ENCODE data around the gene SNX32.

SNX32 gene

DNA sequence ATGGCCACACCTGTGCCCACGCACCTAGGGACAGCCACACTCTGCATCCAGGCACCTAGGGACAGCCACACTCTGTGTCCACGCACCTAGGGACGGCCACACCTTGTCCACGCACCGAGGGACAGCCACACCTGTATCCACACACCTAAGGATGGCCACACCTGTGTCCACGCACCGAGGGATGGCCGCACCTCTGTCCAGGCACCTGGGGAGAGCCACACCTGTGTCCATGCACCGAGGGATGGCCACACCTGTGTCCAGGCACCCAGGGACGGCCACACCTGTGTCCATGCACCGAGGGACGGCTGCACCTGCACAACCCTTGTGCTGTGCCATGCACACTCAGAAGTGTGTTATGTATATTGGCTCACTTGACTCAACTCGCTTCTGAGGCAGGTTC, 36.1 kb upstream of the SNX32 start:
- no peak for DNase-seq

DNA sequence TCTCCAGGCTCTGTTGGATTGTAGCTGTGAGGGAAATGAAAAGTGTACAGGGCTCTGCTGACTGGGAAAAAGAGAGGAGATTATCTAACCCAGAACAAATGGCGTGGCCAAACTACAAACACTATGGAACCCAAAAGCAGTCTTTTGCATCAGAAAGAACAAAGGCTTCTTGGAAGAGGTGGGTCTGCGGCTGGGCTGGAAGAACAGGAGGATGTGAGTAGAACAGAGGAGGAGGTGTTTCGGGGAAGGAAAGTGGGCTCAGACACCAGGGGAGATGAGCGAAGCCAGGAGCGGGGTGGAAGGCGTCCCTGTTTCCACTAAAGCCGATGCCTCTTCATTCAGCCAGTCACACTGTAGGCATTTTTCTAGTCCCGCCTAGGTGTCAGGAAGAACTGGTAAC, 34.9 kb upstream of the SNX32 start:
- no peak for DNase-seq

DNA sequence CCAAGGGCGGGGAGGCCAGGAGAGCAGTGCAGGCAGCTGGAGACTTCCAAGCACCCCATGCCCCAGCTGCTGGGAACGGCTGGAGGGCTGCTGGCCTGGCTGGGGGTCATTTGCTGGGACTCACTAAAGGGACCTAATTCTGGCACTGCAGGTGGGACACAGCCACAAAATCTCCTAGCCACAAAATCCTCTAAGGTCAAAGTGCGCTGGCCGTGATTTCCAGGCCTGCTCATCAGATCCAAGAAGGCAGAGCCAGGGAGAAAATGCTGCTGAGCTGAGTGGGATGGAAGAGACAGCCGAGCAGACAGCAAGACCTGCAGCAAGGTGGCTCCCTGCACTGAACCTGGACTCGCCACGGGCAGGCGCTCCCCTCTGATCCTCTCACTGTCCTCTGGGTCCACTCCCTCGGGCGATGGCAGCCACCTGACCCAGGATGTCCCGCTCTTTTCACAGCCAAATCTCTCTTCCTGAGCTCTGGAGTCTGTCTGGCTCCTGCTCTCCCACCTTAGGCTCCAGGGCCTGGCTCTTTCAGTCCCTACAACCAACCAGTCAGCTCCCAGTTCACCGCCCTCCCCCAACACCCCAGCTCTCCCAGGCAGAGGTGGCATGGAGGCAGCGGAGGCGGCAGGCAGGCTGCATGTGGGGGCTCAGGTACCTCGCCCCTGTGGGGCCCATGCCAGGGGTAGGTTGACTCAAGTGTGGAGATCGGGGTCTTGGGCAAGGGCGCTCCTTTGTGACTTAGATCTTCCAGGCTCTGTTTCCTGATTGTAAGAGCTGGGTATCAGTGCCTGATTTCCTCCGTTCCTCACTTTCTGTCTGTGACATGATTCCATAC, 32.4 kb upstream of the SNX32 start:
- no peak for DNase-seq

DNA sequence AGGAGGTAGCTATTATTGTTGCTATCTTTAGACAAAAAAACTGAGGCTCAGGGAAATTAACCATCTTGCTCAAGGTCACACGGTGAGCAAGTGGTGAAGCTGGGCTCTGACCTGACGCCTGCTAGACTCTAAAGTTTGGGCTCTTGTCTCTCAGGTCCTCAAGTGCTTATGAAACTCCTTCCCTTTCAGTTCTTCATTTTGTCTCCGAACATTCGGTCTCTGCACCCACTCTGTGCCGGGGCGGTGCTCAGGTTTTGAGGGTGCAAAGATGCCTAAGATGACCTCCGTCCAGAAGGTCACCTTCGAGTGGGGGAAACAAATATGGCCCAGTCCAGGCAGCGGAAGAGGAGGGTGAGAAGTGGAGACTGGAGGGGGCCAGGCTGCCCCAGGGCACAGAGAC, 30.9 kb upstream of the SNX32 start:
- no peak for DNase-seq

DNA sequence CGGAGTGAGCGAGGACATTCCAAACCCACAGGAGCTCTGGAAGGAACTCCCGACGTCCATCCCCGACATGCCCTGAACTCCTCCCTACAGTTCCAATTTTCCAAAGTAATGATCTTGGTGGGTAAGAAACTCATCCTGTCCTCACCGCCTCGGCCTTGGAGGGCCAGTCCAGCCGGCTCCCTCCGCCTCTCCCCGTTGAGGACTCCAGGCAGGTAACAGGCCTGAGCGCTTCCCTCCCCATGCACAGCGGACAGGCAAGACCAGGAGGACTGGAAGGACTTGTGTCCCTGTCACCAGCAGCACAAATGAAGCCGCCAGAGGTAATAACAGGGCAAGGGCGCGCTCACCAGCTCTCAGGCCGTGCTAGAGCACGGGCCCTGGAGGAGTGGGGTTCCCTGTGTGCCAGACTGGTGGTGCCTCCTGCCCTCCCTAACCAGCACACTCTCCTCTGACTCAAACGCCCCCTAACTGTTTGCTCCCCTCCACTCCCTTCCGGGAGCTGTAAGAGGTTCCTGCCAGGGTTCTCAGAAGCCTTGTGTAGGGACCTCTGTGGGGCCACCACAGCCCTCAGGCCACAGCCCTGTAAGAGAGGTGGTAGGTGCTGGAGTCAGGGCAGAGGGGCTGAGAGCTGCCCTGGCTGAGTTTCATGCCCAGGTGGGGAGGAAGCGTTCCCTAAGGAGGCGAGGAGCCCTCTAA, 29.8 kb upstream of the SNX32 start:
- DNase-seq = no peak

DNA sequence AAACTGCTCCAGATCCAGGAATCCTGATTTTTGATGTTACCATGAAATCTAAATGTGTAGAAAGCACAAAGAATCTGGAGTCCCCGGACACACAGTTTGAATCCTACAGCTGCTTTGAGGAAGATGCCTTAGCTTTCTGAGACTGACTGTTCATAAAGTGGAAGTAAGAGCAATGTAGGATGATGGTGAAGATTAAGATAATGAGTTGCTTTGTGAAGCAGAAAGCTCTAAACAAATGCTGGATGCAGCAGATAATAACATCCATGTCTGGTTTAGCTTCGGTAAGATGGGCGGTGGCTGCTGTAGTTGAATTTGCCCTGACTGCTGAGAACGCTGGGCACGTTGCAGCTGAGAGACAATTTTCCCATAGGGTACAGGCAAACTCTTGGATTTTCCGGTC, 26.8 kb upstream of the SNX32 start:
- DNase-seq = peak; percentile 61

DNA sequence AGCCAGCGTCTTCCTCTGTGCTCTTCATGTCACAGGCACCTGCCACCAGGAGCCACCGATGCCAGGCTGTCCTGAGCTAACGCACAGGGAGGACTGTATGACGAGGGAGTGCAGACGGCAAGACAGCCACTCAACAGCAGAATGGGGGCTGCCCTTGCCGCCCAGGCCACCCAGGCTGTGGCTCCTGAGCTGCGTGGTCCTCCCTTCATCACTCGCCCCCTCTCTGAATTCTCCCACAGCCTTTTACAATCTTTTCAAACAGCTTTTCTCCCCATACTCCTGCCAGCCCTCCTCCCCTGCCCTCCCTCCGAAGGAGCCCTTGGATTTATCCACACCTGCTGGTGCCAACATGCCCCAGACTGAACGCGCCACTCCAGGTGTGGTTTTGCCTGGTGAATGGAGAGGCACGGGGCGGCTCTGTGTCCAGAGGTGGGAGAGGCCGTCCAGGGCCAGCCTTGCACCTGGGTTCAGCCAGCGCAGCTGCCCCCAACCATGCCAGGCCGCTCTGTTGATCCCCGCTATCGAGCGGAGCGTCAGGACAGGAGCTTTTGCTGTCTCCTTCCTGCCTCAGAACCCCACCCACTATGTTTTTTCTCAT, 24.9 kb upstream of the SNX32 start:
- no peak for DNase-seq

DNA sequence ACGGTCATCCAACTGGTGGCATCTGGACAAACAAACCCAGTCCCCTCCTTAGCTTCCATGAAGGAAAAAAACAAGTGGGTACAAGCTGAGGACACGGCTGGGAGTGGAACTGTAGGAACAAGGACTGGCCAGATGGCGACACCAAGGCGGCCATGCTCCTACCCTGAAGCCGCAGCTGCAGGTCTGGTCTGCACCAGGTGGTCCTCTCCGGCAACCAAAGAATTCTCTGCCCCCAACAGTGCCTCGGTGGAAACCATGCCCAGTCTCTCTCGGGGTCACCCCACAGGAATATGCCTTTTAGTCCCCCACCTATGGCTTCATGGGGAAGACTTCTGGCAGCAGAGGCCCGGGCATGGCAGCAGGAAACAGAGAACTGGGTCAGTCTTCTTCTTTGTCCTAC, 24.3 kb upstream of the SNX32 start:
- DNase-seq = no peak

DNA sequence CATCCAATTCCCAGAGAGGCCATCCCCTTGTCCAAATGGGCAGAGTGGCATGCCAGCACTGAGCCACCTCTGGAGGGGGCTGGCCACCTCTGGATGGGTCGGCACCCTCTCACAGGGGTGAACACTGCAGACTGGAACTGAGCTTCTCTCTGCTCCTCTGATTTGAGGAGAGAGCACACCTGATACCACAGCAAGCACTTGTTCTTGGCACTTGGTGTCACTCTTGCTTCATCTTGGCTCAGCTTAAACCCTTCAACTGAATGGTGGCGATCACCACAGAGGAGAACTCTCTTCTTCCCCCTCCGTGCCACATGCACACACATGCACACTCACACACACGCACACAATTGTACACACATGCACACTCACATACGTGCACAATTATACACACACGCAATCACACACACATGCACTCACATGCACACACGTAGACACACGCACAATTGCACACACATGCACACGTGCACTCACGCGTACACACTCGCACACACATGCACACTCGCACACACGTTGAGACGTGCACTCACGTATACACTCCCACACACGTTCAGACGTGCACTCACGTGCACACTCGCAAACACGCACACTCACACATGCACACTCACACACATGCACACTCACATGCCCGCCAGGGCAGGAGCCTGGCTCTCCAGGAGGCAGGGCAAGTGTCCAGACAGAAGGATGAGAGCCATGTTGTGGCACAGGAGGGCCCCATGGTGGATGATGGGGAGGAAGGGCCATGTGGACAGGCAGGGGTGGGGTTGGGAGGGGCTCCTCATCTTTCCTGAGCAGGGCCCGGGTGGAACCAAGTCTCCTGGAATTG, 23.5 kb upstream of the SNX32 start:
- peak; percentile 45 for DNase-seq

DNA sequence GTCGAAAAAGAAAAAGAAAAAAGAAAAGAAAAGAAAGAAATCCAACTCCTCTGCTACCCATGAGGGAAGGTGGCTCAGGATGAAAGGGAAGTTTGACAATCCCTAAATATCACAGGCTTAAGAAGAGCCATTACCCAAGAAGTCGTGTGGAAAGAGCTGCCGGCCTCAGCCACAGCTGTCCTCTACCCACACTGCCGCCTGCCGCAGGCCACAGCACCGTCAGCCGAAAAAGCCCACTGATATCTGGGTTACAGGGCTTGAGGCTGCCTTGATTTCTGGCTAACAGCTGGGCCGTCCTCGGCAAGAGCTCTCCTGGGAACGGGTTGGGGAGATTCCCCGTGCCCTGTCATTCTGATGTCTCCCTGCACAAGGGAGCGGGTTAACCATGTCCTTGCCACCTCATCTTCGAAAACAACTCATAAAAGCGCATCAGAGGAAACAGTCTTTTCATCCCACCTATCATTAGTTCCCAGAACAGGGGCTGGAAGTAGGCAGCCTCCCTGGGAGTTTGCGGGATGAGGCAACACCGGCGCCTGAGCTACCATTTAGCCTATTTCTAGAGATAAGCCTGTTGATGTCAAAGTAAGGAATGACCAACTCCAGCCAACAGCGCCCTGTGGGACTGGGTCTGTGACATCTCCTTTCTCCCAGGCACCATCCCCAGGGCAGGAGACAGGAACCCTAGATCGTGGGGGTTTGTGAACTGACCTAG, 21.8 kb upstream of the SNX32 start:
- DNase-seq = no peak

DNA sequence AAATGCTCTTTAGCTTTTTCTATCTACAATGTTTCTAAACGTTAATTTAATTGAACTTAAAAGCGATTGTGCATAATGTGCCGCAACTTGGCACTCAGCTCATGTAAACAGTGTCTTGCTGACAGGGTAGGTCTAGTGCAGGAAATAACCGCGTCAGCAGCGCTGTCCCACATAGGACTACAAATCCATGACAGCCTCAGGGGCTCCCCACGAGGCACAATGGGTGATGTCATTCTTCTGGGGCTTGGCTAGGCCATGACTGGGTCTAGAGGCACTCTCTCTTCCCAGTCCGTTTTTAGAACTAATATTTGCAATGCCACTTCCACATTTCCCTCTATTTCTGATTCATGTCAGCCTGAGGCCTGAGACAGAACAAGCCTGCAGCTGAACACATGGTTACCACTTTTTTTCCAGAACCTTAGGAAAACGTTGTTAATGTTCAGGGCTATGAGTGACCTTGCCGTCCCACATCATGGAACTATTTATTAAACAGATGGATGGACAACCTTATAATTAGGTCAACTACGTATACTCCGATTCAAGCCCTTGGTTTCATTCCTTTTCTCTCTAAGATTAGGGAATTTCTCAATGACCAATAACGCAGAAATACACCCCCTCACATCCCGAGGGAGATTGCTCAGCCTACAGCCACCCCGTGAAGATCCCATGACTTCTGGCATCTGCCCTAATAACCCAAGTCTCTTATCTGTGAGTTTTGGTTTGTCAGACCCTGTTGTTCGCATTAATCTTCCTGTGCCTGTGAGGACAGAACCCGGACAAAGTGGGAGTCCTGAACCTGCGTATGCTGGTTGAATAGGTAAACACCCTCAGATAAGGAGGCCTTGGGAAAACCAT, 19.4 kb upstream of the SNX32 start:
- DNase-seq = no peak

DNA sequence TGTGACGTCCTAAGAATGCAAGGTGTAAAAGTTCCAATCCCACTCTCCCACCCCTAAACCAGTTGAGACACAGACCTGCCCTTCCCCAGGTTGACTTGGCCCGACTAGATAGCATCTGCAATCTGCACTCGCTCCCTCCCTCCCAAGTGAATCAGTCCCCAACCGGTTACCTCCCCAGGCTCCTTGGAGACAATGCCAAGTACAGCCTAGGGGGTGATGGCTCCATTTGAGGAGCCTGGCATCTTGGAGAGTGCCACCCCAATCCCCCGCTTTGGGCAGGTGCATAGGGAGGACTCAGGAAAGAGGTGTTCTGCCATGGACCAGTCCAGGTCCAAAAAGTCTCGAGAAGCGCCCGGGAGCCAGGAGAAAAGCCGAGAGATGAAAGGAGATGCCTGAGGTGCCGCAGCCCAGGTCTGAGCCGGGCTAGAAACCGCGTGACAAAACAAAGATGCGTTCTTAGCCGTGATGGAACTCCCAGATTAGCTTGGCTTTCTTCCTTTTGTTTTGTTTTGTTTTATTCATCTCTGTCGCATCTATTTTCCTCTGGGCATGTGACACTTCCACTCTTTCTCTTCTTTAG, 18.7 kb upstream of the SNX32 start:
- DNase-seq = no peak

DNA sequence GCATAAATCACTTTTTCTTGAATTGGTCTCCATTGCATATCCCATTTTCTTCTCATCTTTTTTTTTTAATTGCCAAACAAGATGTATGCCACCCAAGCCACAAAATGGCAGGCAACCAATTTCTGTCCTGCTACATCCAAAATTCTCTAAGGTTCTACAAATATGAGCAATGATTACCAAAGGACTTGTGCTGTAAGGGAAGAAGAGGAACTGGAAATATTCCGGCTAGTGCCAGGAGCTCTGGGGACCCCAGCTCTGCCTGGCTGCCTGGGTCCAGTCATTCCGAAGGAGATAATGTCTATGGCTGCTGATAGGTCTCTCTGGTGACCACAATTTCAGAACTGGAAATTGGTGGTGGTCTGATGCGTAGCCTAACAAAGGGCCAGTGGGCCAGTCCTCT, 17.1 kb upstream of the SNX32 start:
- no peak for DNase-seq

DNA sequence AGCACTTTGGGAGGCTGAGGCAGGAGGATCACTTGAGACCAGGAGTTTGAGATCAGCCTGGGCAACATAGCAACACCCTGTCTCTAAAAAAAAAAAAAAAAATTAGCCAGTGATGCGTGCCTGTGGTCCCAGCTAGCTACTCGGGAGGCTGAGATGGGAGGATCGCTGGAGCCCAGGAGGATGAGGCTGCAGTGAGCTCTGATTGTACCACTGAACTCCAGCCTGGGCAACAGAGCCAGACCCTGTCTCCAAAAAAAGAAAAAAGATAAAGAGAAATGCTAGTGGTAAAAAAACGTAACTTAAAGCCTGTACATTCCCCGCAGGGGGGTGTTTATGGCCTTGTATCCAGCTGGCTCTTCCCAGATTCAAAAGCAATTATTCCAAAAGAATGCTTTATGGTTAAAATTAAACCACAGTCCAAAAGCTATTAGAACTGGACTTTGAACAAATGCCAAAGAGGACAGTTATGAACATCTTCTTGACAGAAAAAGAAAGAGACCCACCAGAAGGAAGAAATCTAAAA, 16.4 kb upstream of the SNX32 start:
- DNase-seq = no peak

DNA sequence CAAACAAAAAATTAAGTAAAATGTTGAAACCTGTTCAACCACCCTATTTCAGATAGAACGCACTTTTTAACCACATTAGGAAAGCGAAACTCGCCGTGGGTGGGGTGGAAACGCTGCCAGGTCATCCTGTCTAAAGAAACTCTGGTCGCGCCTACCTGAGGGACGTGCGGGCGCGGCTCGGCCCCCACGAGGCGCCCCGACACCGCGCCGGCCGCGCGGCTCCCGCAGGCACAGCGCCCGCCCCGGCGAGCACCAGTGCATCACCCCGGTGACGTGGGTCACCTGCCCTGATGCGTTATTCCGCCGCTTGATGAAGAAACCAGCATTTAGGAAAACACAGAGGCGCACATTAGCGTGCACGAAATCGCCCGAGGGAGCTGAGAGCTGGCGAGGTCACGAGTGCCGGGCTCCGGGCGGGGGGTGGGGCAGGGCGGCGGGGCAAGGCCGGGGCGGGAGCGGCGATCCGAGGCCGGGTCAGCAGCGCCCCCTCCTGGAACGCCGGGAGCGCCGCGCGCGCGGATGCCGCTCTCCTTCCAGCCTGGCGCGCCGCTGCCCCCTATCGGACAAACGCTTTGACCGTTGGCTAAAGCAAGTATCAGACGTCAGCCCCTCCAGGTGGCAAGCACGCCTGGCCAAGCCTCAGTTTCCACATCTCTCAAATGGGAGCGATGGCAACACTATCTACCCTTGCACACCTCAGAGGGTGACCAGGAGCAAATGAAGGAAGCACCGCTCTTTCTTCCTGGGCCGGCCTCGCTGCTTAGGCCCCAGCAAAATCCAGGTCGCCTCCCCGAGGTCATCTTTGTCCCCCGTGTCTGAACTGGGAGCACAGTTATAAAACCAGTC, 15.7 kb upstream of the SNX32 start:
- peak; percentile 94 for DNase-seq

DNA sequence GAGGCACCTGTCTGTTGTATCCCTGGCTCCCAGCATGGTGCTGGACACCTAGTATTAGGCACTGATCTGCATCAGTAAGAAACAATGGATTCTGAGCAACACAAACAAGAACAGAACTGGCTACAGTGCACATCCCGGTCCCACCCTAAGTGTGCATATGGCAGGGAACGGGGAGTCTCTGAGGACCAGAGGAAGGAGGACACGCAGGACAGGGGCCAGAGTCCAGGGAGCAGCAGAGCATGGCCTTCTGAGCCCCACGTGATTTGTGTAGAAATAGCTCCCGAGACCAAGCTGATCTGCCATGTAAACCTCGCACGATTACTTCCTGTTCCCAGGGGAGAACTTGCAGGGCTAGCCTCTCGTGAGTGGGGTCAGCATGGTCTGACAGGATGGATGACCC, 12.7 kb upstream of the SNX32 start:
- DNase-seq = no peak

DNA sequence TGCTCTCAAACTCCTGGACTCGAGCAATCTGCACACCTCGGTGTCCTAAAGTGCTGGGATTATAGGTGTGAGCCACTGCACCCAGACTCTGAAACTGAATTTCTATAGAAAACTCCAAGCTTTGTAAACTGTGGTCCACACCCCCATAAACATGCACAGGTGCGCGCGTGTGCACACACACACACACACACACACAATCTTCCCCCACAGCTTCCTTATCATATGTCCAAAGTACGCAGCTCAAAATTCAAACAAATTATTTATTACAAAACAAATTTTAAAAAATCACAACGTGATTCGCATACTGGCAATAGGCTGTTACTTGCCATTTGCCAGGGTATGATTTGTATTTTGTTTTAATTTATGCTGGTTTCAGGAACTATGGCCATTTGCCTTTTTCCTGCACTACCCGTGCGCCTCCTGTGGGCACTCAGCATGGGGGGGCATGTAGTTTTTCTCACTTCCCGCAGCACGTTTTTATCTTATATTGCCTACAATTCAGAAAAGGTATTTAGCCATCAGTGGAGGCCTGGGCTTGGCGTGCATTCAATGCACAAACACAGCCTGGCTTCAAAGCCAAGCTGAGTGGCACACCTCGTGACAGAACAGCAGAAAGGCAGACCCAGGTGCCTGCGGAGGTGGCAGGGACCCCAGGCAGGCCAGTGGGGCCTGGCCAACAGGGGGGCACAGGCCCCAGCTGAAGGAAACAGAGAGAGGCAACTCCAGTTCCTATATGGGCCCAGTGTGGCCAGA, 10.8 kb upstream of the SNX32 start:
- no peak for DNase-seq

DNA sequence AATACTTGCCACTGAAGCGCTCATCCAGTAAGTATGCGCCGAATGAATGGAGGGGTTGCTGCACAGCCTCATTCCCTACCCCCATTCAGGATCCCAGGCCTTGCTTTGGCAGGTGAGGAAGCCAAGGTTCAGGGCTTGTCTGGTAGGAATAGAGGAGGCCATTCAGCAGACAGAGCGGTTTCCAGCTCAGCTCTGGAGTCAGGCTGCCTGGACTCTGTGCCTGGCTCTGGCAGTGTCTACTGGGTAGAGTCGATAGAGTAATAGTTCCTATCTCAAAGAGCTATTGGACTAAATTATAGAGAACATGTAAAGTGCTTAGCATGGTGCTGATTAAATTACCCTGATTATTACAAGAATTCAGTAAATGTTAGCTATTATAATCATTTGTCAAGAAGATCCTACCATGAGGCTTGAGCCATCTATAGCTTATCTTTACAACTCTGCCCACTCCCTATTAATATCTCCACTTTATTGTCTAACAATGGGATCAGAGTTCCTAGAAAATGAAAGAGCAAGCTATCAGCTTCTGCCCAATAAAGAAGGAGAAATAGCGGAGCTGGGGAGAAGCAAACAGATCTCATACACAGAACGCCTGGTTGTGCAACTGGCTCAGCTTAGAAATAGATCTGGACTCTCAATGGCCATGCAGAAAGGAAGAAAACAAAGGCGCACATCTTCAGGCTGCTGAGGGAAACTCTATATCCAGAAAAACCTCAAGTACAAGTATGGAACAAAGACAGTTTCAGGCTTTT, 6.6 kb upstream of the SNX32 start:
- no peak for DNase-seq

DNA sequence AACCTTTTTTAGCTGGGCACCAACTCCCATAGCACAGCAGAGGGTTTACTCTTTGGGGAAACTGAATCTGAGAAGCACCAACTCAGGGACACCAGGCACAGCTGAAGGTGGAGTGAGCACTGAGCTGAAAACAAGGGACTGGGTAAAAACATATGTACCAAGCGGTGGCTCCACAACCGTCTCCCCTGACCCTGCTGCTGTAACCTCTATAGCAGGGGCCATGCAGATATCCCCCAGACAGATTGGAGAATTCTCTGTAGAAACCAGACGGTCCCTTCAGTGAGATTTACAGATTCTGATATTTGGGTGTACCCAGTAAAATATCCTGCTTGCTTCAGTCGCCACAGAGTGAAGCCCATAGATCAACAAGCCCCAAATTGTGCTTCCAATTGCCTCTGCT, 4.3 kb upstream of the SNX32 start:
- DNase-seq = no peak
